Measurements from ENCODE around the gene SPTBN1.

DNA sequence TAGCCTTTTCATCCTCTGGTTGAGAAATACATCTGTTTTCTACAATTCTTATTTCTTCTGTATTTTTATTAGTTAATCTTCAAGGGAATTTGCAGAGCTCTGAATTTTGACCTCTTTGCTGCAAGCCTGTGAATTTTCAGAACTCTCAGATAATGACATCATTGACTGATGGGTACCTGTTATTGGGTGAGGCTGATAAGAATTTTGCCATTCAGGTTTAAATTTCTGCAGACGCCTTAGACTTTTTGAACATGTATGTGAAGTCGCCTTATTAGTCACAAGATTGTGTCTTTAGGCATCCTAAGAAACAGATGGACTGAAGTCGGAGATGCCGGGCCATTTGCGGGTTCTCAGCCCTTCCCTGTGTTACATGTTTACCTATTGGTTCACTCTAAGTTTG is 82.4 kb downstream of the SPTBN1 start:
- no peak for TF ChIP-seq FOXK2 (IDR thresholded peaks at IDR 0.05)
- TF ChIP-seq FOXM1 (IDR thresholded peaks at IDR 0.05; ENCODE audit: borderline replicate concordance), result no peak

Measured in HEK293T (cell line).